ENCODE results near the gene LRRC66.

Gene LRRC66

GRCh38 chr4:52019936-52020657, at the start of gene LRRC66:
LRRC66 (minus strand) TSS chr4:52020363; CDS start chr4:52017613, 2,750 bp downstream.
- no peak for DNase-seq (ENCODE audit: low read depth in 3 of 3)

- DNase-seq (ENCODE audit: low read depth in 3 of 3), result no peak
Measured at GRCh38 chr4:52069571-52069970, 49.4 kb upstream of the LRRC66 start.

- DNase-seq (ENCODE audit: low read depth in 3 of 3), result no peak
Measured at GRCh38 chr4:52059372-52059771, 39.2 kb upstream of the LRRC66 start.

GRCh38 chr4:52058275-52058674, 38.1 kb upstream of the LRRC66 start:
- DNase-seq (ENCODE audit: low read depth in 3 of 3), result no peak

- no peak for DNase-seq (ENCODE audit: low read depth in 3 of 3)
Measured at GRCh38 chr4:52057196-52057595, 37.0 kb upstream of the LRRC66 start.

- DNase-seq (ENCODE audit: low read depth in 3 of 3), result no peak
Measured at GRCh38 chr4:52054254-52054653, 34.1 kb upstream of the LRRC66 start.

- DNase-seq (ENCODE audit: low read depth in 3 of 3), result no peak
Measured at GRCh38 chr4:52052475-52052780, 32.3 kb upstream of the LRRC66 start.

GRCh38 chr4:52051615-52052474, 31.7 kb upstream of the LRRC66 start:
- DNase-seq (ENCODE audit: low read depth in 3 of 3), result no peak

GRCh38 chr4:52051213-52051614, 31.1 kb upstream of the LRRC66 start, which contains the start of gene SPATA18:
SPATA18 (plus strand) TSS chr4:52051304; CDS start chr4:52051705, 401 bp downstream.
- DNase-seq (ENCODE audit: low read depth in 3 of 3), result no peak

GRCh38 chr4:52049266-52049665, 29.1 kb upstream of the LRRC66 start:
- DNase-seq (ENCODE audit: low read depth in 3 of 3), result no peak

GRCh38 chr4:52045028-52045427, 24.9 kb upstream of the LRRC66 start:
- no peak for DNase-seq (ENCODE audit: low read depth in 3 of 3)

- peak; percentile 44 to 57 (median 51) for DNase-seq (ENCODE audit: low read depth in 3 of 3)
Measured at GRCh38 chr4:52038103-52038912, 18.1 kb upstream of the LRRC66 start, which contains the start of gene SGCB. SGCB (minus strand) TSS chr4:52038299; CDS start chr4:52038259, 40 bp downstream.

GRCh38 chr4:52037689-52038102, 17.5 kb upstream of the LRRC66 start:
- DNase-seq (ENCODE audit: low read depth in 3 of 3), result peak in 1 of 3 experiments; percentile 17

- no peak for DNase-seq (ENCODE audit: low read depth in 3 of 3)
Measured at GRCh38 chr4:52036886-52037530, 16.8 kb upstream of the LRRC66 start.

GRCh38 chr4:52035190-52035589, 15.0 kb upstream of the LRRC66 start:
- DNase-seq (ENCODE audit: low read depth in 3 of 3), result no peak

- DNase-seq (ENCODE audit: low read depth in 3 of 3), result no peak
Measured at GRCh38 chr4:52032005-52032404, 11.8 kb upstream of the LRRC66 start.

GRCh38 chr4:52028970-52029369, 8.8 kb upstream of the LRRC66 start:
- DNase-seq (ENCODE audit: low read depth in 3 of 3), result no peak

GRCh38 chr4:52017814-52018213, 2.3 kb downstream of the LRRC66 start:
- DNase-seq (ENCODE audit: low read depth in 3 of 3), result no peak

- DNase-seq (ENCODE audit: low read depth in 3 of 3), result no peak
Measured at GRCh38 chr4:52016981-52017380, 3.2 kb downstream of the LRRC66 start.

- DNase-seq (ENCODE audit: low read depth in 3 of 3), result no peak
Measured at GRCh38 chr4:52015366-52015765, 4.8 kb downstream of the LRRC66 start.

- no peak for DNase-seq (ENCODE audit: low read depth in 3 of 3)
Measured at GRCh38 chr4:52014903-52015302, 5.3 kb downstream of the LRRC66 start.

GRCh38 chr4:52012651-52013050, 7.5 kb downstream of the LRRC66 start:
- no peak for DNase-seq (ENCODE audit: low read depth in 3 of 3)

All from stimulated activated CD4-positive, alpha-beta T cell treated with anti-CD3 and anti-CD28 coated beads, TNF-alpha, amount 100 ng/mL, for 4 hours (primary cell).